ENCODE results near the gene ATF7IP2. TPM values are rescaled to one million over a fixed set of nuclear protein-coding genes. Genes with fewer than 3 reads are reported as not detected.

Gene ATF7IP2
- total and polyA plus RNA-seq, 10 of the 15 experiments (the other 5 are each of a cell fraction or from before 2014, with no cell fraction given), result 24.6 to 82.1 (median 51.9) TPM

DNA sequence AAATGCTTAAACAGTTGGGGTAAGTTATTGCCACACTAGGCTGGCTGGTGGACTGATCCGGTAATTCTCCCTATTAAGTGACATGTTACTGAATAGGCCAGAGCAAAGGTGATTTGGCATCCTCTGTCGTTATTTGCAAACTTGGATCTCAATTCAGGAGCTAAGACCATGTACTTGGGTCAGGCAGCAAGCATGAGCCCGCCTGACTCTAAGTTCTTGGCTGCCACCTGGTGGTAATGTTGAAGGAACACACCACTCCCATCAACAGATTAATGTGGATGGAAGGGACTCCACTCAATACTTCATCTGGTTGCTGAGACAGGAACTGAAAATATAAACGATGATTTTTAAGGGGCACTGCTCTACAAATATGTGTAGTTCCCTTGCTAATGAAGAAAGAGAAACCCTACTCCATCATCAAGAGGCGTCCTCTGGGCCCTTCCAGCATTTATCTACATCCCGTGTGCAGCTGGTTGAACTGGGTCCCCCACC lies 123.7 kb downstream of the ATF7IP2 start:
- CTCF ChIA-PET, result interaction anchor here (0.6 to 9.7 kb wide), 25 partner anchors 12 to 1349 kb away, joined by 3 to 136 read pairs (median 4); partner anchors contain the start of gene GRIN2A
- Histone ChIP-seq H3K4me3 (no peak overlapping the region), H3K9ac (ENCODE audit: control insufficient read depth, insufficient read depth, low read length) (no peak overlapping the region), H3K79me2 (ENCODE audit: control insufficient read depth, insufficient read depth, low read length) (no peaks in the 10 kb centered on the region), H3K36me3 (ENCODE audit: control insufficient read depth in 2 of 2, insufficient read depth in 2 of 2, low read length in 1 of 2) (no peaks in the 10 kb centered on the region), H3K27me3 (replicated peaks in 1 of 2; ENCODE audit: control insufficient read depth in 2 of 2, insufficient read depth in 2 of 2, low read length in 1 of 2) (no peaks in the 10 kb centered on the region), H3K9me3 (replicated peaks; ENCODE audit: control insufficient read depth, insufficient read depth, low read length) (no peaks in the 10 kb centered on the region), H2AFZ (ENCODE audit: control insufficient read depth, low read depth, low read length) (no peak overlapping the region), H3K4me2 (ENCODE audit: control insufficient read depth, insufficient read depth) (no peak overlapping the region), H3K4me1 (ENCODE audit: control insufficient read depth, insufficient read depth, low read length) (peaks cover 3% of the 10 kb centered on the region; the same call in 1 of the 2 replicates), H3K27ac (ENCODE audit: control insufficient read depth, insufficient read depth) (no peak overlapping the region), H4K20me1 (ENCODE audit: control insufficient read depth, insufficient read depth) (no peaks in the 10 kb centered on the region)
- SMC1A ChIA-PET (ENCODE audit: uncharacterized antibody, unreplicated experiment), result interaction anchor here (0.7 to 12.7 kb wide), 16 partner anchors 11 to 1370 kb away, joined by 3 to 193 read pairs (median 4); partner anchors contain the start of gene GRIN2A
- RAD21 ChIA-PET (ENCODE audit: unreplicated experiment), result interaction anchor here (0.6 to 7.3 kb wide), 20 partner anchors 8 to 1251 kb away, joined by 3 to 92 read pairs (median 4); partner anchors contain the start of genes ATF7IP2 and GRIN2A
- FAIRE-seq (peak; percentile 99), DNase-seq (ENCODE audit: low read depth, low spot score) (peak; percentile 70), ATAC-seq (peak; percentile 99)
- no TSS peak for BruUV-seq (replicated peaks)
- intact Hi-C loops (cut with micrococcal nuclease; ENCODE audit: unreplicated experiment), result loop anchor here (1.0 to 2.0 kb wide), 4 partner anchors 194 to 1251 kb away; partner anchors contain the start of gene GRIN2A
- in situ Hi-C loops (cut with MboI), result loop anchor here (5.0 kb wide), 3 partner anchors 197 to 252 kb away; no protein-coding TSS in a partner anchor
- POLR2A ChIA-PET, result interaction anchor here (1.2 to 2.6 kb wide), 2 partner anchors 195 to 197 kb away, joined by 4 to 9 read pairs; no protein-coding TSS in a partner anchor
- WGBS (ENCODE audit: insufficient coverage, insufficient replicate concordance, low lambda C conversion rate, missing lambda C conversion rate), result 5% methylated on average over 6 of the region's 6 CpGs
- no peak for TF ChIP-seq CHD2 (IDR thresholded peaks at IDR 0.05; ENCODE audit: borderline replicate concordance, low read depth, low read length)
- TF ChIP-seq NFIC (IDR thresholded peaks at IDR 0.05; ENCODE audit: low read depth, low read length), result no peak
- no peak for TF ChIP-seq FOXK2 (IDR thresholded peaks at IDR 0.05)
- TF ChIP-seq, protein P1, sequence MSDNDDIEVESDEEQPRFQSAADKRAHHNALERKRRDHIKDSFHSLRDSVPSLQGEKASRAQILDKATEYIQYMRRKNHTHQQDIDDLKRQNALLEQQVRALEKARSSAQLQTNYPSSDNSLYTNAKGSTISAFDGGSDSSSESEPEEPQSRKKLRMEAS (IDR thresholded peaks at IDR 0.05; ENCODE audit: low read depth, low read length), result no peak
- TF ChIP-seq ZNF217 (IDR thresholded peaks at IDR 0.05), result no peak
- TF ChIP-seq CEBPB (IDR thresholded peaks at IDR 0.05; ENCODE audit: borderline replicate concordance in 1 of 2, low read depth in 2 of 2, low read length in 2 of 2), result no peak
- no peak for TF ChIP-seq CHD1 (IDR thresholded peaks at IDR 0.05; ENCODE audit: low read depth, low read length)
- TF ChIP-seq ZNF24 (IDR thresholded peaks at IDR 0.05), result peak; percentile 8; the same call in 1 of the 2 replicates
- peak; percentile 99 for TF ChIP-seq SMC3 (IDR thresholded peaks at IDR 0.05; ENCODE audit: borderline replicate concordance, low read length)
- no peak for TF ChIP-seq MEF2A (IDR thresholded peaks at IDR 0.05; ENCODE audit: insufficient read depth, low read depth, low read length)
- TF ChIP-seq HDGF (IDR thresholded peaks at IDR 0.05), result no peak
- no peak for TF ChIP-seq ZNF274 (IDR thresholded peaks at IDR 0.05; ENCODE audit: insufficient read depth, insufficient read length)
- TF ChIP-seq IRF4 (IDR thresholded peaks at IDR 0.05; ENCODE audit: low read depth, low read length), result 0 out of 2 replicates have a peak, but pooled peaks have one; percentile 48
- TF ChIP-seq, protein P2, sequence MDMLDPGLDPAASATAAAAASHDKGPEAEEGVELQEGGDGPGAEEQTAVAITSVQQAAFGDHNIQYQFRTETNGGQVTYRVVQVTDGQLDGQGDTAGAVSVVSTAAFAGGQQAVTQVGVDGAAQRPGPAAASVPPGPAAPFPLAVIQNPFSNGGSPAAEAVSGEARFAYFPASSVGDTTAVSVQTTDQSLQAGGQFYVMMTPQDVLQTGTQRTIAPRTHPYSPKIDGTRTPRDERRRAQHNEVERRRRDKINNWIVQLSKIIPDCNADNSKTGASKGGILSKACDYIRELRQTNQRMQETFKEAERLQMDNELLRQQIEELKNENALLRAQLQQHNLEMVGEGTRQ (IDR thresholded peaks at IDR 0.05; ENCODE audit: borderline replicate concordance, low read depth, low read length), result no peak
- no peak for TF ChIP-seq LARP7 (IDR thresholded peaks at IDR 0.05)
- TF ChIP-seq, protein P3, sequence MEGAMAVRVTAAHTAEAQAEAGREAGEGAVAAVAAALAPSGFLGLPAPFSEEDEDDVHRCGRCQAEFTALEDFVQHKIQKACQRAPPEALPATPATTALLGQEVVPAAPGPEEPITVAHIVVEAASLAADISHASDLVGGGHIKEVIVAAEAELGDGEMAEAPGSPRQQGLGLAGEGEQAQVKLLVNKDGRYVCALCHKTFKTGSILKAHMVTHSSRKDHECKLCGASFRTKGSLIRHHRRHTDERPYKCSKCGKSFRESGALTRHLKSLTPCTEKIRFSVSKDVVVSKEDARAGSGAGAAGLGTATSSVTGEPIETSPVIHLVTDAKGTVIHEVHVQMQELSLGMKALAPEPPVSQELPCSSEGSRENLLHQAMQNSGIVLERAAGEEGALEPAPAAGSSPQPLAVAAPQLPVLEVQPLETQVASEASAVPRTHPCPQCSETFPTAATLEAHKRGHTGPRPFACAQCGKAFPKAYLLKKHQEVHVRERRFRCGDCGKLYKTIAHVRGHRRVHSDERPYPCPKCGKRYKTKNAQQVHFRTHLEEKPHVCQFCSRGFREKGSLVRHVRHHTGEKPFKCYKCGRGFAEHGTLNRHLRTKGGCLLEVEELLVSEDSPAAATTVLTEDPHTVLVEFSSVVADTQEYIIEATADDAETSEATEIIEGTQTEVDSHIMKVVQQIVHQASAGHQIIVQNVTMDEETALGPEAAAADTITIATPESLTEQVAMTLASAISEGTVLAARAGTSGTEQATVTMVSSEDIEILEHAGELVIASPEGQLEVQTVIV (IDR thresholded peaks at IDR 0.05; ENCODE audit: borderline replicate concordance, partially characterized antibody), result no peak
- peak; percentile 12; the same call in 1 of the 2 replicates for TF ChIP-seq CREM (IDR thresholded peaks at IDR 0.05; ENCODE audit: low read depth)
- TF ChIP-seq TAF1 (IDR thresholded peaks at IDR 0.05; ENCODE audit: borderline replicate concordance, low read depth, low read length), result no peak
- TF ChIP-seq, protein P4, sequence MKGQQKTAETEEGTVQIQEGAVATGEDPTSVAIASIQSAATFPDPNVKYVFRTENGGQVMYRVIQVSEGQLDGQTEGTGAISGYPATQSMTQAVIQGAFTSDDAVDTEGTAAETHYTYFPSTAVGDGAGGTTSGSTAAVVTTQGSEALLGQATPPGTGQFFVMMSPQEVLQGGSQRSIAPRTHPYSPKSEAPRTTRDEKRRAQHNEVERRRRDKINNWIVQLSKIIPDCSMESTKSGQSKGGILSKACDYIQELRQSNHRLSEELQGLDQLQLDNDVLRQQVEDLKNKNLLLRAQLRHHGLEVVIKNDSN (IDR thresholded peaks at IDR 0.05; ENCODE audit: borderline replicate concordance, extremely low read length, insufficient read depth, low read depth, low read length), result no peak
- TF ChIP-seq RELA (IDR thresholded peaks at IDR 0.05; ENCODE audit: borderline replicate concordance, partially characterized antibody), result peak; percentile 24
- TF ChIP-seq MYB (IDR thresholded peaks at IDR 0.05; ENCODE audit: borderline replicate concordance, low read depth, low read length), result no peak

All from GM12878 (cell line).